ENCODE measurements around the gene FRMD4A. TPM values are rescaled to one million over a fixed set of nuclear protein-coding genes. Genes with fewer than 3 reads are reported as not detected.

Gene FRMD4A
- total RNA-seq, 2 donors from 2014 or later, result 22.3 to 22.4 TPM

DNA sequence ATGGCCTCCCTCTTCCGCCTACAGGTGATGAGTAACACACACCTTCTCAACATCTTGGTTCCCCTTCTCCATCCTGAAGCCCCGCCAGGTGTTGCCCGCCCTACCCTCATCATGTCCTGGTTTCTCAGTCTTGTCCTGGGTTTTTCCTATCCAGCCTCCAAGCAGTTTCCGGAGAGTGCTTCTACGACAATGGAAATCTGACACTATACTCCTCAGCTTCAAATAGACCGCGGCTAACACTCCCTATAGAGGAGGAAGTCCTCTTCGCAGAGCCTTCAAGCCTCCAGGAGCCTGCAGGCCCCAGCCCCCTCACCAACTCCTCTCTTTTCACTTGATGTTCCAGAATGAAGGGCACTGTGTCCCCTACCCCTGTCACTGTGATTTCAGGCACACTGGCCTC, 596.6 kb downstream of the FRMD4A start:
- WGBS, 2 experiments (ENCODE audit: insufficient coverage in 1 of 2, insufficient read length in 1 of 2), result 89 to 100% methylated on average over 5 to 8 of the region's 8 CpGs
- Histone ChIP-seq H3K4me3 (ENCODE audit: low read length) (no peak overlapping the region), H3K36me3 (ENCODE audit: control insufficient read depth, insufficient read depth, low read length) (no peaks in the 10 kb centered on the region), H3K27me3 (ENCODE audit: control insufficient read depth, insufficient read depth, low read length, poor library complexity, severe bottlenecking) (no peaks in the 10 kb centered on the region), H3K9me3 (ENCODE audit: control insufficient read depth, low read length) (no peaks in the 10 kb centered on the region), H3K4me1 (ENCODE audit: control insufficient read depth, insufficient read depth, low read length) (no peaks in the 10 kb centered on the region), H3K27ac (ENCODE audit: low read depth, low read length) (no peak overlapping the region), H3K9ac (ENCODE audit: extremely low read depth, low read length, poor library complexity, severe bottlenecking) (no peak overlapping the region)
- DNase-seq, result no peak
- TF ChIP-seq CTCF (conservative IDR thresholded peaks at IDR 0.05), result no peak
- Mint-ChIP-seq H3K9me3 (no peaks in the 10 kb centered on the region), H3K36me3 (ENCODE audit: low read depth) (peaks cover 1% of the 10 kb centered on the region), H3K4me3 (no peak overlapping the region), H3K27me3 (ENCODE audit: insufficient read depth) (no peaks in the 10 kb centered on the region), H3K27ac (no peak overlapping the region), H3K4me1 (peaks cover 15% of the 10 kb centered on the region)

- Histone ChIP-seq H3K4me1 (ENCODE audit: control insufficient read depth, insufficient read depth, low read length) (no peaks in the 10 kb centered on the region), H3K9ac (ENCODE audit: extremely low read depth, low read length, poor library complexity, severe bottlenecking) (no peak overlapping the region), H3K36me3 (ENCODE audit: control insufficient read depth, insufficient read depth, low read length) (no peaks in the 10 kb centered on the region), H3K4me3 (ENCODE audit: low read length) (no peak overlapping the region), H3K27ac (ENCODE audit: low read depth, low read length) (no peak overlapping the region), H3K27me3 (ENCODE audit: control insufficient read depth, insufficient read depth, low read length, poor library complexity, severe bottlenecking) (no peaks in the 10 kb centered on the region), H3K9me3 (ENCODE audit: control insufficient read depth, low read length) (no peaks in the 10 kb centered on the region)
- H3K9me3 Mint-ChIP-seq, result no peaks in the 10 kb centered on the region
- WGBS, 2 experiments (ENCODE audit: insufficient coverage in 1 of 2, insufficient read length in 1 of 2), result 90 to 93% methylated on average over 3 to 7 of the region's 7 CpGs
- no peak for DNase-seq
- peaks cover 15% of the 10 kb centered on the region for H3K4me1 Mint-ChIP-seq
- H3K27me3 Mint-ChIP-seq (ENCODE audit: insufficient read depth), result no peaks in the 10 kb centered on the region
- TF ChIP-seq CTCF (conservative IDR thresholded peaks at IDR 0.05), result no peak
- no peak overlapping the region for H3K27ac Mint-ChIP-seq
- no peak overlapping the region for H3K4me3 Mint-ChIP-seq
- H3K36me3 Mint-ChIP-seq (ENCODE audit: low read depth), result peaks cover 1% of the 10 kb centered on the region
These were observed 597.7 kb downstream of the FRMD4A start for GRCh38 chr10:13733071-13733470.

DNA sequence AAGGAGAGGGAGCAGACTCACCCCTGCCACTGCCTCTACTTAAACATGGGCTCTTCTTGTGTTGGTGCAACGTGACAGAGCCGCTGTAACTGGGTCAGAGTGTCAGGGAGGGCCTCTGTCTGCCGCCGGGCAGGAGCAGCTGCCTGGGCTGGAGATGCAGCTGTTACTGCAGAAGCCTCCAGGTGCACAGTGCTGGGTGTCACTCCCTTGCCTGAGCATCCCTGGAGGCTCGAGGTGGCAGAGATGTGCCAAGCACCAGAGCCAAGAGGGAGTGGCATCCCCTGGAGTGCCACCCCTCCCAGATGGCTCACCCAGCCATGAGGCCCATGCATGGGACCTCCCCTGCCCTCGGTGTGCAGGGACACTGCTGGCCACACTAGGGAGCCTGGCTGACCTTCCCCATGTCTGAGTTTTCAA, 598.3 kb downstream of the FRMD4A start:
- no peak overlapping the region for H3K4me3 Mint-ChIP-seq
- no peak overlapping the region for H3K27ac Mint-ChIP-seq
- H3K9ac ChIP-seq (ENCODE audit: extremely low read depth, low read length, poor library complexity, severe bottlenecking), result no peak overlapping the region
- H3K27me3 ChIP-seq (ENCODE audit: control insufficient read depth, insufficient read depth, low read length, poor library complexity, severe bottlenecking), result no peaks in the 10 kb centered on the region
- no peak overlapping the region for H3K27ac ChIP-seq (ENCODE audit: low read depth, low read length)
- no peaks in the 10 kb centered on the region for H3K4me1 ChIP-seq (ENCODE audit: control insufficient read depth, insufficient read depth, low read length)
- no peak overlapping the region for H3K4me3 ChIP-seq (ENCODE audit: low read length)
- no peaks in the 10 kb centered on the region for H3K9me3 Mint-ChIP-seq
- H3K27me3 Mint-ChIP-seq (ENCODE audit: insufficient read depth), result no peaks in the 10 kb centered on the region
- H3K4me1 Mint-ChIP-seq, result peaks cover 11% of the 10 kb centered on the region
- DNase-seq, result no peak
- H3K36me3 Mint-ChIP-seq (ENCODE audit: low read depth), result peaks cover 1% of the 10 kb centered on the region
- H3K36me3 ChIP-seq (ENCODE audit: control insufficient read depth, insufficient read depth, low read length), result no peaks in the 10 kb centered on the region
- TF ChIP-seq CTCF (conservative IDR thresholded peaks at IDR 0.05), result no peak
- H3K9me3 ChIP-seq (ENCODE audit: control insufficient read depth, low read length), result no peaks in the 10 kb centered on the region
- WGBS, 2 experiments (ENCODE audit: insufficient coverage in 1 of 2, insufficient read length in 1 of 2), result 89 to 94% methylated on average over 5 to 6 of the region's 6 CpGs

Data from endodermal cell (in vitro differentiated cells).